ENCODE measurements around the gene DDX11. TPM values are rescaled to one million over a fixed set of nuclear protein-coding genes. Genes with fewer than 3 reads are reported as not detected.

DDX11 gene
- total RNA-seq, 1 experiment from 2014 or later, result 53.8 TPM

DNA sequence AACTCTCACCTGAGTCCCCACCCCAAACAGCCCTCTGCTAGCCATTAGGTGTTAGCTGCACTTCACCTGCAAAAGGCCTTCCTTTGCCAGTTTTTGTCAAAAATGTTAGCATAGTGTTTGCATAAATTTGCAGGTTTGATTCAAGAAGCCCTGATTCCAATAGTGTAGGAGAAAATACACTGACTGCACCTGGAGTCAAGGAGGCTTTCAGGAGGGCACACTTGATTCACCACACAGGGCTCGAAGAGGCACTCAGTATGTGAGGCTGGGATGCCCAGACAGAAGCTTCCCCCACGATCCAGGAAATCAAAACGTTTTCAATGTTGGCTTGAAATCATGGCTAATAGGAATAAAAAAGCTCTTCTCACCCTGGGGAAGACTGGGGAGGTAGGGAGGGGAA, 40.5 kb upstream of the DDX11 start:
- ChIA-PET CTCF (no interaction called here), POLR2A (ENCODE audit: unreplicated experiment) (no interaction called here)
- Histone ChIP-seq H4K20me1 (ENCODE audit: low read length) (no peaks in the 10 kb centered on the region), H3K9me2 (replicated peaks; ENCODE audit: low read length) (no peaks in the 10 kb centered on the region), H3K9me3 (ENCODE audit: low read length) (no peaks in the 10 kb centered on the region), H2AFZ (ENCODE audit: low read length) (no peak overlapping the region), H3K27ac (ENCODE audit: low read length) (no peak overlapping the region), H3K4me3 (ENCODE audit: low read length) (no peak overlapping the region), H3K36me3 (ENCODE audit: low read depth, low read length) (no peaks in the 10 kb centered on the region), H3K4me1 (ENCODE audit: insufficient read depth, low read length) (peaks cover 51% of the 10 kb centered on the region), H3K79me2 (ENCODE audit: low read length) (no peaks in the 10 kb centered on the region), H3K27me3 (ENCODE audit: low read length) (no peaks in the 10 kb centered on the region), H3F3A (ENCODE audit: low read length, unreplicated experiment) (no peaks in the 10 kb centered on the region), H3K9ac (ENCODE audit: low read length) (no peak overlapping the region), H3K4me2 (ENCODE audit: low read length) (no peak overlapping the region)
- intact Hi-C loops (cut with micrococcal nuclease), result loop anchor here (10.0 kb wide), 1 partner anchor 48 kb away; no protein-coding TSS in a partner anchor
- DNase-seq, result no peak
- ATAC-seq, result no peak
- TF ChIP-seq EZH2 (IDR thresholded peaks at IDR 0.05; ENCODE audit: low read length, unreplicated experiment) (no peak), CTCF (conservative IDR thresholded peaks at IDR 0.05; ENCODE audit: low read depth, low read length) (no peak), EZH2phosphoT487 (IDR thresholded peaks at IDR 0.05; ENCODE audit: borderline replicate concordance, low read length) (no peak)
- no TSS peak for BruUV-seq (replicated peaks)

- DNase-seq, result no peak
- Histone ChIP-seq H2AFZ (ENCODE audit: low read length) (no peak overlapping the region), H3K4me2 (ENCODE audit: low read length) (no peak overlapping the region), H3F3A (ENCODE audit: low read length, unreplicated experiment) (no peaks in the 10 kb centered on the region), H3K4me3 (ENCODE audit: low read length) (no peak overlapping the region), H3K79me2 (ENCODE audit: low read length) (no peaks in the 10 kb centered on the region), H3K4me1 (ENCODE audit: insufficient read depth, low read length) (peaks cover 51% of the 10 kb centered on the region), H3K27me3 (ENCODE audit: low read length) (no peaks in the 10 kb centered on the region), H3K9me2 (replicated peaks; ENCODE audit: low read length) (no peaks in the 10 kb centered on the region), H3K9me3 (ENCODE audit: low read length) (no peaks in the 10 kb centered on the region), H3K9ac (ENCODE audit: low read length) (no peak overlapping the region), H4K20me1 (ENCODE audit: low read length) (no peaks in the 10 kb centered on the region), H3K36me3 (ENCODE audit: low read depth, low read length) (no peaks in the 10 kb centered on the region), H3K27ac (ENCODE audit: low read length) (no peak overlapping the region)
- CTCF ChIA-PET, result no interaction called here
- no TSS peak for BruUV-seq (replicated peaks)
- POLR2A ChIA-PET (ENCODE audit: unreplicated experiment), result interaction anchor here (0.6 kb wide), 1 partner anchor 28 kb away, joined by 3 read pairs; no protein-coding TSS in a partner anchor
- ATAC-seq, result no peak
- intact Hi-C loops (cut with micrococcal nuclease), result loop anchor here (10.0 kb wide), 1 partner anchor 49 kb away; no protein-coding TSS in a partner anchor
- no peak for TF ChIP-seq EZH2phosphoT487 (IDR thresholded peaks at IDR 0.05; ENCODE audit: borderline replicate concordance, low read length)
- no peak for TF ChIP-seq CTCF (conservative IDR thresholded peaks at IDR 0.05; ENCODE audit: low read depth, low read length)
- TF ChIP-seq EZH2 (IDR thresholded peaks at IDR 0.05; ENCODE audit: low read length, unreplicated experiment), result no peak
These were observed 40.0 kb upstream of the DDX11 start for GRCh38 chr12:31033681-31034080.

GRCh38 chr12:31034372-31034771, 39.3 kb upstream of the DDX11 start:
- no peaks in the 10 kb centered on the region for H3F3A ChIP-seq (ENCODE audit: low read length, unreplicated experiment)
- no peak overlapping the region for H3K4me3 ChIP-seq (ENCODE audit: low read length)
- TF ChIP-seq EZH2 (IDR thresholded peaks at IDR 0.05; ENCODE audit: low read length, unreplicated experiment) (no peak), CTCF (conservative IDR thresholded peaks at IDR 0.05; ENCODE audit: low read depth, low read length) (no peak), EZH2phosphoT487 (IDR thresholded peaks at IDR 0.05; ENCODE audit: borderline replicate concordance, low read length) (no peak)
- H3K4me2 ChIP-seq (ENCODE audit: low read length), result no peak overlapping the region
- H4K20me1 ChIP-seq (ENCODE audit: low read length), result no peaks in the 10 kb centered on the region
- H3K27ac ChIP-seq (ENCODE audit: low read length), result no peak overlapping the region
- no peak overlapping the region for H3K9ac ChIP-seq (ENCODE audit: low read length)
- POLR2A ChIA-PET (ENCODE audit: unreplicated experiment), result interaction anchor here (0.6 kb wide), 1 partner anchor 29 kb away, joined by 3 read pairs; no protein-coding TSS in a partner anchor
- BruUV-seq (replicated peaks), result no TSS peak
- no peaks in the 10 kb centered on the region for H3K27me3 ChIP-seq (ENCODE audit: low read length)
- H3K36me3 ChIP-seq (ENCODE audit: low read depth, low read length), result no peaks in the 10 kb centered on the region
- CTCF ChIA-PET, result no interaction called here
- no peak for DNase-seq
- H3K79me2 ChIP-seq (ENCODE audit: low read length), result no peaks in the 10 kb centered on the region
- no peaks in the 10 kb centered on the region for H3K9me2 ChIP-seq (replicated peaks; ENCODE audit: low read length)
- no peak overlapping the region for H2AFZ ChIP-seq (ENCODE audit: low read length)
- no peaks in the 10 kb centered on the region for H3K9me3 ChIP-seq (ENCODE audit: low read length)
- peaks cover 51% of the 10 kb centered on the region for H3K4me1 ChIP-seq (ENCODE audit: insufficient read depth, low read length)
- ATAC-seq, result no peak
- intact Hi-C loops (cut with micrococcal nuclease), result loop anchor here (10.0 kb wide), 1 partner anchor 50 kb away; no protein-coding TSS in a partner anchor

Data from PC-3 (cell line).